Tibial artery (tissue), 4 donors: ENCODE results near the gene JMJD1C.

Source experiments
- DNase-seq, 2 donors: peaks; one replicate each; pipeline ENCODE4 v3.0.0-alpha.2; 2019
- H3K27ac ChIP-seq, 2 donors: fragments of 200-600 bp; sonication (generic) in 1 of 2; 1 replicate in 1 of 2; 2 replicates in 1 of 2; pipeline ENCODE4 v1.5.1; 2018 to 2019; ENCODE audit warnings: mild to moderate bottlenecking in 1 of 2
- H3K27me3 ChIP-seq, 2 donors: fragments of 200-600 bp; sonication (generic) in 1 of 2; one replicate each; pipeline versions ENCODE4 v1.5.1 to v1.6.0; 2016 to 2019
- H3K36me3 ChIP-seq, 3 donors: fragments of 200-600 bp; sonication (generic) in 2 of 3; one replicate each; pipeline ENCODE4 v1.5.1; 2016 to 2019; ENCODE audit warnings: mild to moderate bottlenecking in 2 of 3
- H3K4me1 ChIP-seq, 4 donors: fragments of 200-600 bp; sonication (generic) in 2 of 4; 1 replicate in 3 of 4; 2 replicates in 1 of 4; pipeline ENCODE4 v1.5.1; 2016 to 2019
- H3K4me3 ChIP-seq, 2 donors: fragments of 200-600 bp; sonication (generic) in 1 of 2; 1 replicate in 1 of 2; 2 replicates in 1 of 2; pipeline ENCODE4 v1.5.1; 2018 to 2019; ENCODE audit warnings: mild to moderate bottlenecking in 2 of 2
- H3K9me3 ChIP-seq, 3 donors: fragments of 200-600 bp; sonication (generic) in 1 of 3; one replicate each; pipeline ENCODE4 v1.5.1; 2016 to 2019
- intact Hi-C: fragments of 100-400 bp; cut with DNase I; formaldehyde crosslinking; loops from one replicate; pipeline ENCODE4 v1.15.0; 2023; ENCODE audit warnings: low total_unique reads
- TF ChIP-seq, protein P1 (sequence below), 2 experiments: fragments of 200-600 bp in 1 of 2; fragments of 450-650 bp in 1 of 2; IDR thresholded peaks; one replicate each; pipeline ENCODE4 v1.5.1; 2017 to 2019; ENCODE audit warnings: antibody characterized with exemption in 2 of 2, mild to moderate bottlenecking in 1 of 2, moderate library complexity in 1 of 2

Gene JMJD1C

GRCh38 chr10:63123727-63124362, 341.9 kb downstream of the JMJD1C start:
- Histone ChIP-seq H3K4me3 (no peak overlapping the region), H3K9me3 (no peaks in the 10 kb centered on the region), H3K27ac (no peak overlapping the region), H3K27me3 (no peaks in the 10 kb centered on the region), H3K36me3 (no peaks in the 10 kb centered on the region), H3K4me1 (no peaks in the 10 kb centered on the region)
- no peak for DNase-seq
- intact Hi-C loops: no loop called here
- TF ChIP-seq, protein P1, sequence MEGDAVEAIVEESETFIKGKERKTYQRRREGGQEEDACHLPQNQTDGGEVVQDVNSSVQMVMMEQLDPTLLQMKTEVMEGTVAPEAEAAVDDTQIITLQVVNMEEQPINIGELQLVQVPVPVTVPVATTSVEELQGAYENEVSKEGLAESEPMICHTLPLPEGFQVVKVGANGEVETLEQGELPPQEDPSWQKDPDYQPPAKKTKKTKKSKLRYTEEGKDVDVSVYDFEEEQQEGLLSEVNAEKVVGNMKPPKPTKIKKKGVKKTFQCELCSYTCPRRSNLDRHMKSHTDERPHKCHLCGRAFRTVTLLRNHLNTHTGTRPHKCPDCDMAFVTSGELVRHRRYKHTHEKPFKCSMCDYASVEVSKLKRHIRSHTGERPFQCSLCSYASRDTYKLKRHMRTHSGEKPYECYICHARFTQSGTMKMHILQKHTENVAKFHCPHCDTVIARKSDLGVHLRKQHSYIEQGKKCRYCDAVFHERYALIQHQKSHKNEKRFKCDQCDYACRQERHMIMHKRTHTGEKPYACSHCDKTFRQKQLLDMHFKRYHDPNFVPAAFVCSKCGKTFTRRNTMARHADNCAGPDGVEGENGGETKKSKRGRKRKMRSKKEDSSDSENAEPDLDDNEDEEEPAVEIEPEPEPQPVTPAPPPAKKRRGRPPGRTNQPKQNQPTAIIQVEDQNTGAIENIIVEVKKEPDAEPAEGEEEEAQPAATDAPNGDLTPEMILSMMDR (IDR thresholded peaks at IDR 0.05): no peak

- no peaks in the 10 kb centered on the region for H3K36me3 ChIP-seq
- intact Hi-C loops: no loop called here
- no peak overlapping the region for H3K27ac ChIP-seq
- no peak for DNase-seq
- no peak overlapping the region for H3K4me3 ChIP-seq
- peaks cover 0 to 12% (median 11%) of the 10 kb centered on the region in 4 donors for H3K4me1 ChIP-seq
- no peaks in the 10 kb centered on the region for H3K9me3 ChIP-seq
- TF ChIP-seq, protein P1 (IDR thresholded peaks at IDR 0.05): no peak
- no peaks in the 10 kb centered on the region for H3K27me3 ChIP-seq
Measured at GRCh38 chr10:63120554-63120953, 345.2 kb downstream of the JMJD1C start.

DNA sequence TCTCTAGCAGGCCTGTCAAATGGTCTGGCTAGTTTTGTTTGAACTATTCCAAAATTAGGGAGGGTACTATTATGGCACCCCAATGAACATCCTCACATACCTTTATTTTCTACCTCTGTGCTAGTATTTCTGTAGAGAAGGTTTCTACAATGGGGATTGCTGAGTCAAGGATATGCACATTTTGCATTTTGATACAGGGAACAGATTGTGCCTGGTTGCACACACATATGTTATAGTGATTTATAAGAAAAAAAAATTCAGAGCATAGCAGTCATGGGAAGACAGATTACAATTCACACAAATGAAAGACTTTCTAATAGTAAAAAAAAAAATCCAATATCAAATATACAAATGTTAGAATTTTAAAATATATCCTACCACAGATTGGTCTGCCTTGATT, 346.7 kb downstream of the JMJD1C start:
- Histone ChIP-seq H3K36me3 (no peaks in the 10 kb centered on the region), H3K27me3 (no peaks in the 10 kb centered on the region), H3K9me3 (no peaks in the 10 kb centered on the region), H3K4me3 (no peak overlapping the region), H3K27ac (no peak overlapping the region), H3K4me1 (peaks cover 9 to 27% (median 25%) of the 10 kb centered on the region in 4 donors)
- intact Hi-C loops: no loop called here
- TF ChIP-seq, protein P1 (IDR thresholded peaks at IDR 0.05): no peak
- DNase-seq: no peak
